ENCODE data around the gene GAS5.
"Not testable (repeated sequence)": the region's sequence is repeated elsewhere in the genome, so short reads cannot be mapped to it uniquely, and the experiment has no call there.

Gene GAS5

GRCh38 chr1:173869021-173869359, 1.2 kb upstream of the GAS5 start:
- DNase-seq (ENCODE audit: low read depth in 2 of 2), result no peak

GRCh38 chr1:173868266-173869020, 654 bp upstream of the GAS5 start, which contains the start of gene ZBTB37:
Gene ZBTB37 (plus strand): TSS chr1:173868380. CDS start chr1:173870226, 1,846 bp downstream.
- DNase-seq (ENCODE audit: low read depth in 2 of 2), result peak; percentile 66 to 81

GRCh38 chr1:173867141-173867752, 542 bp downstream of the GAS5 start:
- peak in 1 of 2 donors; percentile 32 for DNase-seq (ENCODE audit: low read depth in 2 of 2)

GRCh38 chr1:173866413-173867115, 1.2 kb downstream of the GAS5 start:
- DNase-seq (ENCODE audit: low read depth in 2 of 2), result no peak

GRCh38 chr1:173865468-173866164, 2.2 kb downstream of the GAS5 start:
- DNase-seq (ENCODE audit: low read depth in 2 of 2), result no peak

- DNase-seq (ENCODE audit: low read depth in 2 of 2), result no peak
These were observed 3.5 kb downstream of the GAS5 start for GRCh38 chr1:173864179-173864867.

- no peak for DNase-seq (ENCODE audit: low read depth in 2 of 2)
These were observed 4.3 kb downstream of the GAS5 start for GRCh38 chr1:173863224-173864161.

GRCh38 chr1:173862769-173863223, 5.0 kb downstream of the GAS5 start:
- DNase-seq (ENCODE audit: low read depth in 2 of 2), result no peak

- DNase-seq (ENCODE audit: low read depth in 2 of 2), result not testable (repeated sequence)
These were observed 5.5 kb downstream of the GAS5 start for GRCh38 chr1:173862146-173862768.

- DNase-seq (ENCODE audit: low read depth in 2 of 2), result no peak
These were observed 6.1 kb downstream of the GAS5 start for GRCh38 chr1:173861731-173862145.

GRCh38 chr1:173860065-173860464, 7.7 kb downstream of the GAS5 start:
- DNase-seq (ENCODE audit: low read depth in 2 of 2), result no peak

GRCh38 chr1:173859547-173859946, 8.2 kb downstream of the GAS5 start:
- not testable (repeated sequence) for DNase-seq (ENCODE audit: low read depth in 2 of 2)

- DNase-seq (ENCODE audit: low read depth in 2 of 2), result no peak
These were observed 10.3 kb downstream of the GAS5 start for GRCh38 chr1:173857363-173857917.

GRCh38 chr1:173856903-173857302, 10.9 kb downstream of the GAS5 start:
- no peak for DNase-seq (ENCODE audit: low read depth in 2 of 2)

GRCh38 chr1:173856014-173856413, 11.8 kb downstream of the GAS5 start:
- no peak for DNase-seq (ENCODE audit: low read depth in 2 of 2)

GRCh38 chr1:173853074-173853473, 14.7 kb downstream of the GAS5 start:
- DNase-seq (ENCODE audit: low read depth in 2 of 2), result no peak

- no peak for DNase-seq (ENCODE audit: low read depth in 2 of 2)
These were observed 15.7 kb downstream of the GAS5 start for GRCh38 chr1:173852105-173852504.

GRCh38 chr1:173832748-173833147, 35.0 kb downstream of the GAS5 start:
- DNase-seq (ENCODE audit: low read depth in 2 of 2), result no peak

GRCh38 chr1:173827611-173828010, 40.2 kb downstream of the GAS5 start:
- DNase-seq (ENCODE audit: low read depth in 2 of 2), result no peak

All from stimulated activated CD8-positive, alpha-beta memory T cell treated with anti-CD3 and anti-CD28 coated beads, Interleukin-7, amount 100 ng/mL, for 1 hour (primary cell).